ENCODE results near the gene ATXN3.

The ATXN3 gene

DNA sequence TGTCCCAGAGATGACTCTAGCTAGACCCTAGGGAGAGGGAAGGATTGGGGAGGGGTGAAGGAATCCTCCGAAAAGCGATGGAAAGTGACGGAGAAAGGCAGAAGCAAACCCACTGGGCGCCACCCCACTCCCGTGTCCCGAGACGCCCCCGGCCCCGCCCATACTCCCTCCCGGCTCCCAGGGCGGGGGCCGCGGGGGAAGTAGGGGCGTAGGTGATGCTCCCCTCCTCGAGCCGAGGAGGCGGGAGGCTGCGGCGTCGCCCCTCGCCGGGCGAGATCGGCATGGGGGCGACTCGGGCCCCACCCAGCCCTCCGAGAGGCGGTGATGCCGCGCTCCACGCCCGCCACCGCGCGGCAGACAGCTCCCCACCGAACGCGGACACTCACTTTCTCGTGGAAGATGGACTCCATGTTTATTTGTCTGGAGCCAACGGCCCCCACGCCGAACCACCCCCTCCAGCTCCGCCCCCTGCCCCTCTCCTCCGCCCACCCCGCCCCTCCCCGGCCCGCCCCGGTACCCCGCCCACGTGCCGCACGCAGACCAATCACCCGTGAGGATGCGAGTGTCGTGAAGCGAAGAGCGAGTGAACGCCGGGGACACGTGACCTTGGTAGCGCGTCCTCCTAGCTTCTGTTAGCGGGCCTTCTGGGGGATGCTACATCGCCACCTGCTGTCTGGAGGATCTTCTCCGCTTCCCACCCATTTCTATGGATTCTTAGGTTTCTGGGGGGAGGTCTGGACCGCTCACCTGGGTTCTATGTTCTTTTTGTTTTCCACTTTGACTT is at the start of gene ATXN3:
ATXN3 (minus strand) TSS at position 440 of the 784 bp plus-strand sequence; CDS start at position 410, 30 bp downstream.
- Mint-ChIP-seq H3K4me1 (ENCODE audit: low read depth) (peaks cover 20% of the 10 kb centered on the region), H3K27ac (peak within 1 kb of the TSS; percentile 88), H3K27me3 (ENCODE audit: low read depth) (no peaks in the 10 kb centered on the region), H3K36me3 (ENCODE audit: low read depth) (peaks cover 2% of the 10 kb centered on the region), H3K4me3 (peak within 1 kb of the TSS; percentile 94), H3K9me3 (no peaks in the 10 kb centered on the region)

DNA sequence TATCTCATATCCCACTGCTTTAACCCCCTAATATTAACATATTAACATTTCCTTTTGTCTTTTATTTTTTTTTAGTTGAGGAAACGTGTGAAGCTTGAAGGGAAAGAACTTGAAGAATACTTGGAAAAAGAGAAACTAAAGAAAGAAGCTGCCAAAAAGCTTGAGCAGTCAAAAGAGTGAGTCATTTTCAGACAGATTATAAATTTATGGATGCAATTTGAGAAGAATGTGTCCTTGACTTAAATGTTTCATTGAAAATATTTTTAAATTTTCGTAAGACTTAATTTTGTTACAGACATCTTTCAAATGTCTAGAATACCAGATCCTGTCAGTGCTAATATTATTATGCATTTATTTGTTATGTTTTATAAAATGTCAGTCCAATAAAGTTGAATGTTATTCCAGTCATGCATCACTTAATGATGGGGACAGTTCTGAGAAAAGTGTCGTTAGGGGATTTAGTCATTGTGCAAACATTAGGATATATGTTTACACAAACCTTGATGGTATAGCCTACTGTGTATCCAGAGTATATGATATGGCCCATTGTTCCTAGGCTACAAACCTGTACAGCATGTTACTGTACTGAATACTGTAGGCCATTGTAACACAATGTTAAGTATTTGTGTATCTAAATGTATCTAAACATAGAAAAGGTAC is 48.0 kb upstream of the ATXN3 start:
- Mint-ChIP-seq H3K4me3 (no peak overlapping the region), H3K4me1 (ENCODE audit: low read depth) (peaks cover 5% of the 10 kb centered on the region), H3K27me3 (ENCODE audit: low read depth) (no peaks in the 10 kb centered on the region), H3K36me3 (ENCODE audit: low read depth) (peaks cover 39% of the 10 kb centered on the region), H3K9me3 (no peaks in the 10 kb centered on the region), H3K27ac (no peak overlapping the region)

DNA sequence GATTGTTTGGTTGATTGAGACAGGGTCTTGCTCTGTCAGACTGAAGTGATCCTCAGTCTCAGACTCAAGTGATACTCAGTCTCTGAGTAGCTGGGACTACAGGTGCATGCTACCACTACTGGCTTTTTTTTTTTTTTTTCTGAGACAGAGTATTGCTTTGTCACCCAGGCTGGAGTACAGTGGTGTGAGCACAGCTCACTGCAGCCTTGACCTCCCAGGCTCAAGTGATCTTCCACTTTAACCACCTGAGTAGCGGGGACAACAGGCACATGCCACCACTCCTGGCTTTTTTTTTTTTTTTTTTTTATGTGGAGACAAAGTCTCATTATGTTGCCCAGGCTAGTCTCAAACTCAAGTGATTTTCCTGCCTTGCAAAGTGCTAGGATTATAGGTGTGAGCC is 47.2 kb upstream of the ATXN3 start:
- no peak overlapping the region for H3K27ac Mint-ChIP-seq
- H3K9me3 Mint-ChIP-seq: no peaks in the 10 kb centered on the region
- H3K4me3 Mint-ChIP-seq: no peak overlapping the region
- H3K4me1 Mint-ChIP-seq (ENCODE audit: low read depth): peaks cover 5% of the 10 kb centered on the region
- H3K36me3 Mint-ChIP-seq (ENCODE audit: low read depth): peaks cover 40% of the 10 kb centered on the region
- no peaks in the 10 kb centered on the region for H3K27me3 Mint-ChIP-seq (ENCODE audit: low read depth)

DNA sequence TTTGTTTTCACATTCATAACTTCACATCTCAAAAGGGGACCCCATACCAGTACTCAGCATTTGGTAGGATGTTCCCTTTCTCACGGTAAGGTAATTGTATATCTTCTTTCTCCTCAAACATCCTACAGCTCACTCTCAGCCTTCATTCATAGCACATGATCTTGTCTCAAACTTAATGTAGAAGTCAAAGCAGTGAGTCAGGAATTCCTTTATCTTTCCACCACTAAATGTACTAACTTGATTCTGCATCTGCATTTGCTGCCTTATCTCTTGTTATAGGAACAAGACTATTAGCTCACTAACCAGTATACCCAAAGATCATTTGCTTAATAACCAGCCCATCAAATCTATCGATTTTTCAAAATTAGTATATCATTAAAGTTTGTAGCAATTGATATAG is 38.3 kb upstream of the ATXN3 start:
- Mint-ChIP-seq H3K27me3 (ENCODE audit: low read depth) (no peaks in the 10 kb centered on the region), H3K36me3 (ENCODE audit: low read depth) (peaks cover 43% of the 10 kb centered on the region), H3K4me3 (no peak overlapping the region), H3K27ac (no peak overlapping the region), H3K9me3 (no peaks in the 10 kb centered on the region), H3K4me1 (ENCODE audit: low read depth) (peaks cover 2% of the 10 kb centered on the region)

DNA sequence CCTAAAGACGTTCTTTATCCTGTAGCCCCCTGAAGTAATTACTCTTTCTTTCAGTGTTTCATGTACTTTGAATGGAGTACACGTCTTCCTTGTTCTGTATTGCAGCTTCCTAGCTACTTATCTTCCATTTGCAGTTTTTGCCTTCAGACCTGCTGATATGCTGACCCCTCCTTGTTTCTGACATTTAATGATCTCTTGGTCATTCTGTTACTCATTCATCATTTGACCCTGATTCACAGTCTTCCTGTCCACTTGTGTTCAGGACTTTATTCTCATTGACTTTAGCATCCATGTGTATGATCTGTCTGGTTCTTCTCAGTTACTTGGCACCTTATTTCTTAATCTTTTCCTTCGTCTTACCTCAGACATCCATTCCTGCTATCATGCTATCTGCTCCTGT is 37.6 kb upstream of the ATXN3 start:
- Mint-ChIP-seq H3K9me3 (no peaks in the 10 kb centered on the region), H3K27me3 (ENCODE audit: low read depth) (no peaks in the 10 kb centered on the region), H3K27ac (no peak overlapping the region), H3K4me1 (ENCODE audit: low read depth) (peaks cover 2% of the 10 kb centered on the region), H3K36me3 (ENCODE audit: low read depth) (peaks cover 40% of the 10 kb centered on the region), H3K4me3 (no peak overlapping the region)

DNA sequence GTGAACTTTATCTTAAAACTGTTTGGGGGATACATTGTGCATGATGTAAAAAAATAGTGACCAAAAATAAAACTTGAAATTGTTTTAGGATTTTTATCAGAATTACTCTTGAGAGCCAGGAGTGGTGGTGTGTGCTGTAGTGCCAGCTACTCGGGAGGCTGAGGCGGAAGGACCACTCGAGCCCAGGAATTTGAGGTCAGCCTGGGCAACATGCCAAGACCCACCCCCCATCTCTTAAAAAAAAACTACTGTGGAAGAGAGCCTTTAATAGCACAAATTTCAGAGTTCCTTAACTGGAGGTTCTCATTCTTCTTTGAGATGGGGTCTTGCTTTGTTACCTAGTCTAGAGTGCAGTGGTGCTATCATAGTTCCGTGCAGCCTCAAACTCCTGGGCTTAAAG is 36.9 kb upstream of the ATXN3 start:
- Mint-ChIP-seq H3K4me1 (ENCODE audit: low read depth) (peaks cover 2% of the 10 kb centered on the region), H3K27me3 (ENCODE audit: low read depth) (no peaks in the 10 kb centered on the region), H3K9me3 (no peaks in the 10 kb centered on the region), H3K4me3 (no peak overlapping the region), H3K36me3 (ENCODE audit: low read depth) (peaks cover 41% of the 10 kb centered on the region), H3K27ac (no peak overlapping the region)

DNA sequence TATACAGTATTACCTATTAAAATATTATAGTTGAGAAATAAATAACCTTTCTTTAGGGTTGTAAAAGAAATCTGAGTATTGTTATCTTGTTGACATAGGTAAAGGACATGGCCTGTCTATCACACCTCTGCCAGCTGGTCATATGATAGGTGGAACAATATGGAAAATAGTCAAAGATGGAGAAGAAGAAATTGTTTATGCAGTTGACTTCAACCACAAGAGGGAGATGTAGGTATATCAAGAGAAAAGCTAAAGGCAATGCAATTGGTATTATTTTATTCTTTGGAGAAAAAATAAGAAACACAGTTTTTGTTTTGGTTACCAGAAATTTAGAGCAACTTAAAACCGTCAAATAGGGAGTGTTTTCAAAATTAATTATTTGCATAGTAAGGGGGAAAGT is 28.9 kb upstream of the ATXN3 start:
- Mint-ChIP-seq H3K27ac (no peak overlapping the region), H3K36me3 (ENCODE audit: low read depth) (peaks cover 28% of the 10 kb centered on the region), H3K4me1 (ENCODE audit: low read depth) (no peaks in the 10 kb centered on the region), H3K27me3 (ENCODE audit: low read depth) (no peaks in the 10 kb centered on the region), H3K9me3 (no peaks in the 10 kb centered on the region), H3K4me3 (no peak overlapping the region)

DNA sequence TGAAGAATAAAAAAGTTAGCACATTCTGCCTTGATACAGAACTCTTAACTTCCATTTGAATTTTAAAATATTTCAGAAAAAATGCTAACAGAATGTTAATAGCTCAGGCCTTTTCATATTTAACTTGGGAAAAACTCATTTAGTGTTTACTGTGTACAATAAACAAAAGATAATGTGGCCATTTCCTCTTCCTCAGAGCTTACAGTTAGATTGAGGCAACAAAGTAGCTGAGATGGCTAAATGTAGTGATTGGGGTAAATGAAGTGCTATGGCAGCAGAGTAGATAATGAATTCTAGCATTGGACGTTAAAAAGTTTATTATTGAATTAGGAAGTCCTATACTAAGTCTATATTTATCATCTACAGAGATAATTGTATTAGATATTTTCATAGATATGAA is 28.1 kb upstream of the ATXN3 start:
- no peaks in the 10 kb centered on the region for H3K27me3 Mint-ChIP-seq (ENCODE audit: low read depth)
- peaks cover 34% of the 10 kb centered on the region for H3K36me3 Mint-ChIP-seq (ENCODE audit: low read depth)
- no peak overlapping the region for H3K27ac Mint-ChIP-seq
- no peaks in the 10 kb centered on the region for H3K9me3 Mint-ChIP-seq
- H3K4me1 Mint-ChIP-seq (ENCODE audit: low read depth): peaks cover 3% of the 10 kb centered on the region
- H3K4me3 Mint-ChIP-seq: no peak overlapping the region

DNA sequence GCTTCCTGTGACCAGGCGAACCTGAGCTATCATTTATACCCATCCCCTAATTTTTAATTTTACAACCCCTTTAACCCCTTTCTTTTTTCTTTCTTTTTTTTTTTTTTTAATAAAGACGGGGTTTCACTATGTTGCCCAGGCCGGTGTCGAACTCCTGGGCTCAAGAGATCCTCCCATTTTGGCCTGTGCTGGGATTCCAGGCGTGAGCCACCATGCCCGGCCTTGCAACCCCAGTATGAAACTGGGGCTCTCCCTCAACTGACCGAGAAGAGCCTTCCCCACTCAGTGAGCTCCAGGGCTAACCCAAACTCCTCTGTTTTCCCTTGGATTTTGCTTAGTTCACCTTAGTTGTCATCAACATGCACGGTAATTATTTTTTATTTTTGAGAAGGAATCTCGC is 16.4 kb upstream of the ATXN3 start:
- no peaks in the 10 kb centered on the region for H3K9me3 Mint-ChIP-seq
- peak overlapping the region; percentile 96 for H3K4me3 Mint-ChIP-seq
- H3K27me3 Mint-ChIP-seq (ENCODE audit: low read depth): no peaks in the 10 kb centered on the region
- peak overlapping the region; percentile 99 for H3K27ac Mint-ChIP-seq
- peaks cover 26% of the 10 kb centered on the region for H3K36me3 Mint-ChIP-seq (ENCODE audit: low read depth)
- H3K4me1 Mint-ChIP-seq (ENCODE audit: low read depth): peaks cover 37% of the 10 kb centered on the region

DNA sequence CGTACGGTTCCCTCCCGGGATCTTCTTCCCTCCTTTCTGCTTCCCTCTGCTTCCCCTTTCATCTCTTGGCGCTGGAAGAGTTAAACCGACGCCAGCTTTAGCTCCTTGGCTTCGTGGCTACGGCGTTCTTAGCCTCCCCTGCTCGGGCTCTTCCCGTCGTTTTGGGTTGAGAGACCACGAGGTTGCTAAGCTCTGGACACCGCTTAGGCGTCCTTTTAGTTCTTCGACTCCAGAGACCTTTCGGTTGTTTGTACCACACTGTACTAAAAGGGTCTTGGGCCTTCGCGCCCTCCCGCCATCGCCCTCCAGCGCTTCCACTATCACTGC is 15.9 kb upstream of the ATXN3 start:
- peak overlapping the region; percentile 96 for H3K4me3 Mint-ChIP-seq
- peak overlapping the region; percentile 99 for H3K27ac Mint-ChIP-seq
- H3K4me1 Mint-ChIP-seq (ENCODE audit: low read depth): peaks cover 34% of the 10 kb centered on the region
- H3K36me3 Mint-ChIP-seq (ENCODE audit: low read depth): peaks cover 22% of the 10 kb centered on the region
- no peaks in the 10 kb centered on the region for H3K9me3 Mint-ChIP-seq
- no peaks in the 10 kb centered on the region for H3K27me3 Mint-ChIP-seq (ENCODE audit: low read depth)

DNA sequence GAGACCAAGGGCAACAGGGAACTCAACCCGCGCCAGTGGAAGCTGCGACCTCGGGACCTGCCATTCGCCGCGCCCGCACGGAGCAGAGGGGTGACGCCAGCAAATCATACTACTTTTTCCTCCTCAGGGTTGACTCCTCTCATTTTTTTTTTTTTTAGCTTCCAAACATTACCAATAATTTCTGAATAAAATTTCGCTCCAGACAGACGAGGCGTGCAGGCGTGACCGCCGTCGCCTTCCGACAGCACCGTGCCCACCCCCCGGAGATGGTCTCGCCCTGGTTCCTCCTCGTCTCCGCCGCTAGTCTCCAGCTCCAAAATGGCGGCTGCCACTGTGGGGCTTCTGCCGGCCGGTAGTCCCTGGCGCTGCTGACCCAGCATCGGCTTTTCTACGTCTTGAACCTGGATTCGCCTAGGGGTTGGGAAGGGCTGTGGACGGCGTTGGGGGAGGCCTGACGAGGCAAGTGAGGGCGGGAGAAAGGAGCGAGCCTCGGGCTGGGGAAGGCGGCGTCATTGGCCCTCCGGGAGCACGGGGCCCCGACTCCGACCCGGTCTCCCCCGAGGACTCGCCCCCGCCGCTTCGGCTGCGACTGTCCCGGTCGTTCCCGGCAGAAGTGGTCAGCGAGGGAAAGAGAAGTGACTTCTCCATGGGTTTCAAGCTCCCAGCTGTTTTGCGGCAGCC is 15.4 kb upstream of the ATXN3 start, which contains the start of the genes CPSF2 and NDUFB1:
CPSF2 (plus strand) TSS at position 300 of the 681 bp plus-strand sequence. CDS start 9,016 bp downstream, outside the sequence.
NDUFB1 (minus strand) TSS at position 37 of the 681 bp plus-strand sequence. CDS start 4,069 bp downstream, outside the sequence.
- Mint-ChIP-seq H3K9me3 (no peaks in the 10 kb centered on the region), H3K36me3 (ENCODE audit: low read depth) (peaks cover 19% of the 10 kb centered on the region), H3K27ac (peak within 1 kb of the TSS; percentile 99), H3K4me1 (ENCODE audit: low read depth) (peaks cover 30% of the 10 kb centered on the region), H3K4me3 (peak within 1 kb of the TSS; percentile 96), H3K27me3 (ENCODE audit: low read depth) (no peaks in the 10 kb centered on the region)

DNA sequence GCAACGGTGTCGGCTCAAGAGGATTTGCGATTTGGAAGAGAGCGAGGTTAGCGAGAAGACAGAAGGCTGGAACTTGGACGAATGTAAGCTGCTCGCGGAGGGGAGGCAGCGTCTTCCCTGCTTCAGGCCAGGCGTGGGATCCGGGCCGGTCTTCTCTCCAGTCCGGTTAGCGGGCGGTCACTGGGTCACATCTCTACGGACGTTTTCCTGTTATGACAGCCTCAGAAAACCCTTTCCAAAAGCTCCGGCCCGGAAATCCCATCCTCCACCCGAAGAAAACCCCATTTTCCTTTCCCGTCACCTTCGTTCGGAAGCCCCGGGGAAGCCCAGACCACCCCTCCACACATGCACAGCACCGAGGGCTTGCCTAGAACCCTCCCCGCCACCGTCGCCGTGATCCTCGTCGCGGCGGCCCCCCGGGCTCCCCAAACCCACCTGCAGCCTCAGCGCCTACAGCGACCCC is 14.9 kb upstream of the ATXN3 start:
- Mint-ChIP-seq H3K27ac (peak overlapping the region; percentile 99), H3K27me3 (ENCODE audit: low read depth) (no peaks in the 10 kb centered on the region), H3K9me3 (no peaks in the 10 kb centered on the region), H3K4me1 (ENCODE audit: low read depth) (peaks cover 31% of the 10 kb centered on the region), H3K36me3 (ENCODE audit: low read depth) (peaks cover 22% of the 10 kb centered on the region), H3K4me3 (peak overlapping the region; percentile 96)

DNA sequence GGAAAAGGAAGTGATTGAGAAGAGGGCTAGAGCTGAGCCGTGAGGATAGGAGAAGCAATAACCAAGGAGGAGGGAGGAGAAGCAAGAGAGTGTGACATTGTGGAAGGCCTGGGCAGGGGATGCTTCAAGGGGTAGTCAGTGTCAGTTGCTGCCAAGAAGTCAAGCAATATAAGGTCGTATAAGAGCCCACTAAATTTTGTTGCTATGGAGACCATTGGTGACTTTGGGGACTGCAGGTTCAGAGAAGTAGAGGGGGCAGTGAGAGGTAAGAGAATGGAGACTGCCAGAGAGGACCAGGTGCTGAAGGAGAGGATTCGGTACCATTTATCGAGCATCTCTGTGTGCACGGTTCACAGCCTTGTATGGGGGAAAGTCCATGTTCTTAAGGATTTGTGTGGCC is 3.1 kb upstream of the ATXN3 start:
- no peaks in the 10 kb centered on the region for H3K9me3 Mint-ChIP-seq
- H3K27ac Mint-ChIP-seq: no peak overlapping the region
- no peak overlapping the region for H3K4me3 Mint-ChIP-seq
- H3K27me3 Mint-ChIP-seq (ENCODE audit: low read depth): no peaks in the 10 kb centered on the region
- peaks cover 12% of the 10 kb centered on the region for H3K4me1 Mint-ChIP-seq (ENCODE audit: low read depth)
- H3K36me3 Mint-ChIP-seq (ENCODE audit: low read depth): no peaks in the 10 kb centered on the region

DNA sequence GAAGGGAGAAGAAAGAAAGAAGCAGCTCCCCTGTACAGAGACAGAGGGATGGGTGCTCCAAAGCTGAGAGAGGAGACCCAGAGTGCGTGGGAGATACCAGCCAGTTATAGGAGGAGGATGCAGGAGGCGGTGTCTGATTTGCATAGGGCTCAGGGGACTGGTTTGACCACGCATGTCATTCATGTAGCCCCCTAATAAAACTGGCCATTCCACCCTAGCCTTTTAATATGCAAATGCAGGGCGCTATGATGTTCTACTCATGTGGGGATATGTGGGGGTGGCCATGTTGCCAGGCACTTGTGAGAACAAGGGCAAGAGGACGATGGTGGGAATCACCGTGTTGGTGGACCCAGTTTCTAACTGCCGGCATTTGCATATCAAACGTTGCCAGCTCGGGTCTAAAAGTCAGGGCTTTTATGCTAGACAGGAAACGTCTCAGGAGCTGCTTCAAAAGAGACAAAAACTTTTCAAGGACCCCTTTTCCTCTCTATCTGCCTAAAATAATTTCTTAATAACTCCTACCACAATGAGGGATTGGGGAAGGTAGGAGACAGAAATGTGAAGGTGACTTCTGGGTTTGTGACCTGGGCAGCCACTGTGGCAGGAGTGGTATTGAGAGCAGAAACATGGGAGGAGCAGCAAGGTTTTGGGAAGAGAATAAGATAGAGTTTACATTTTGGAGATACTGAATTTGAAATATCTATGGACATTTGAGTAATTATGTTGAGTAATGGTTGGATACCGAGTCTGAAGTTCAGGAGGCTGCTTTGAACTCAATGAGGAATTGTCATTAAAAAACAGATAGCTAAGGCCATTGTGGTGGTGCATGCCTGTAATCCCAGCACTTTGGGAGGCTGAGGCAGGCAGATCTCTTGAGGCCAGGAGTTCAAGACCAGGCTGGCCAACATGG is 2.2 kb upstream of the ATXN3 start:
- Mint-ChIP-seq H3K9me3 (no peaks in the 10 kb centered on the region), H3K36me3 (ENCODE audit: low read depth) (no peaks in the 10 kb centered on the region), H3K27me3 (ENCODE audit: low read depth) (no peaks in the 10 kb centered on the region), H3K27ac (no peak overlapping the region), H3K4me3 (no peak overlapping the region), H3K4me1 (ENCODE audit: low read depth) (peaks cover 13% of the 10 kb centered on the region)
